ENCODE data around the gene PGA4.
"Not testable (repeated sequence)": the region's sequence is repeated elsewhere in the genome, so short reads cannot be mapped to it uniquely, and the experiment has no call there.

PGA4 gene

GRCh38 chr11:61245284-61245964 is 23.3 kb downstream of the PGA4 start:
- not testable (repeated sequence) for ATAC-seq (replicated peaks); H3K27ac Mint-ChIP-seq; H3K9me3 Mint-ChIP-seq; H3K4me1 Mint-ChIP-seq (ENCODE audit: low read depth in 2 of 2); H3K36me3 Mint-ChIP-seq (ENCODE audit: insufficient read depth); DNase-seq; H3K4me3 Mint-ChIP-seq
- H3K27me3 Mint-ChIP-seq = peaks cover 14 to 27% of the 10 kb centered on the region in 2 donors

GRCh38 chr11:61248071-61248470 is 25.9 kb downstream of the PGA4 start:
- not testable (repeated sequence) for H3K4me1 Mint-ChIP-seq (ENCODE audit: low read depth in 2 of 2); H3K27ac Mint-ChIP-seq; H3K4me3 Mint-ChIP-seq; H3K9me3 Mint-ChIP-seq; H3K36me3 Mint-ChIP-seq (ENCODE audit: insufficient read depth); ATAC-seq (replicated peaks); DNase-seq
- H3K27me3 Mint-ChIP-seq = peaks cover 19 to 35% of the 10 kb centered on the region in 2 donors

- H3K36me3 Mint-ChIP-seq (ENCODE audit: insufficient read depth) = not testable (repeated sequence)
Observed at GRCh38 chr11:61249201-61249600, 27.1 kb downstream of the PGA4 start.

GRCh38 chr11:61250796-61251765 is 28.9 kb downstream of the PGA4 start:
- H3K4me3 Mint-ChIP-seq; H3K27ac Mint-ChIP-seq; ATAC-seq (replicated peaks); H3K4me1 Mint-ChIP-seq (ENCODE audit: low read depth in 2 of 2); H3K9me3 Mint-ChIP-seq; DNase-seq; H3K36me3 Mint-ChIP-seq (ENCODE audit: insufficient read depth): not testable (repeated sequence)
- peaks cover 23 to 35% of the 10 kb centered on the region in 2 donors for H3K27me3 Mint-ChIP-seq

More at GRCh38 chr11:61249201-61249600, 27.1 kb downstream of the PGA4 start:
- ATAC-seq (replicated peaks); DNase-seq; H3K9me3 Mint-ChIP-seq; H3K4me3 Mint-ChIP-seq; H3K4me1 Mint-ChIP-seq (ENCODE audit: low read depth in 2 of 2): not testable (repeated sequence)
- H3K27me3 Mint-ChIP-seq = peaks cover 21 to 35% of the 10 kb centered on the region in 2 donors
- peak overlapping the region in 1 of 2 donors; percentile 39 for H3K27ac Mint-ChIP-seq

- H3K9me3 Mint-ChIP-seq; DNase-seq; H3K4me3 Mint-ChIP-seq; H3K4me1 Mint-ChIP-seq (ENCODE audit: low read depth in 2 of 2); ATAC-seq (replicated peaks); H3K36me3 Mint-ChIP-seq (ENCODE audit: insufficient read depth); H3K27ac Mint-ChIP-seq: not testable (repeated sequence)
- peaks cover 29 to 38% of the 10 kb centered on the region in 2 donors for H3K27me3 Mint-ChIP-seq
Observed at GRCh38 chr11:61252332-61252731, 30.2 kb downstream of the PGA4 start.

- peaks cover 25 to 38% of the 10 kb centered on the region in 2 donors for H3K27me3 Mint-ChIP-seq
- H3K4me1 Mint-ChIP-seq (ENCODE audit: low read depth in 2 of 2) = no peaks in the 10 kb centered on the region
- ATAC-seq (replicated peaks) (peak; percentile 78), DNase-seq (peak; percentile 46 to 51 (median 46))
- H3K9me3 Mint-ChIP-seq = no peaks in the 10 kb centered on the region
- H3K27ac Mint-ChIP-seq = no peak overlapping the region
- no peak overlapping the region for H3K4me3 Mint-ChIP-seq
- no peaks in the 10 kb centered on the region for H3K36me3 Mint-ChIP-seq (ENCODE audit: insufficient read depth)
Observed at GRCh38 chr11:61254403-61255025, 32.4 kb downstream of the PGA4 start.

- H3K27ac Mint-ChIP-seq = no peak overlapping the region
- H3K4me1 Mint-ChIP-seq (ENCODE audit: low read depth in 2 of 2) = no peaks in the 10 kb centered on the region
- ATAC-seq (replicated peaks) (no peak), DNase-seq (no peak)
- peaks cover 24 to 26% of the 10 kb centered on the region in 2 donors for H3K27me3 Mint-ChIP-seq
- no peaks in the 10 kb centered on the region for H3K9me3 Mint-ChIP-seq
- no peak overlapping the region for H3K4me3 Mint-ChIP-seq
- no peaks in the 10 kb centered on the region for H3K36me3 Mint-ChIP-seq (ENCODE audit: insufficient read depth)
Observed at GRCh38 chr11:61256710-61257482, 34.7 kb downstream of the PGA4 start.

- Mint-ChIP-seq H3K4me1 (ENCODE audit: low read depth in 2 of 2) (no peaks in the 10 kb centered on the region), H3K9me3 (no peaks in the 10 kb centered on the region), H3K27me3 (peaks cover 23% of the 10 kb centered on the region in 2 donors), H3K27ac (no peak overlapping the region), H3K36me3 (ENCODE audit: insufficient read depth) (no peaks in the 10 kb centered on the region), H3K4me3 (no peak overlapping the region)
- no peak for ATAC-seq (replicated peaks)
- DNase-seq = no peak
Observed at GRCh38 chr11:61258546-61258945, 36.4 kb downstream of the PGA4 start.

- peaks cover 20 to 23% of the 10 kb centered on the region in 2 donors for H3K27me3 Mint-ChIP-seq
- H3K4me3 Mint-ChIP-seq = no peak overlapping the region
- no peak overlapping the region for H3K27ac Mint-ChIP-seq
- no peaks in the 10 kb centered on the region for H3K9me3 Mint-ChIP-seq
- DNase-seq (no peak), ATAC-seq (replicated peaks) (no peak)
- H3K4me1 Mint-ChIP-seq (ENCODE audit: low read depth in 2 of 2) = no peaks in the 10 kb centered on the region
- no peaks in the 10 kb centered on the region for H3K36me3 Mint-ChIP-seq (ENCODE audit: insufficient read depth)
Observed at GRCh38 chr11:61259363-61259762, 37.2 kb downstream of the PGA4 start.

- no peak overlapping the region for H3K27ac Mint-ChIP-seq
- H3K36me3 Mint-ChIP-seq (ENCODE audit: insufficient read depth) = no peaks in the 10 kb centered on the region
- H3K4me3 Mint-ChIP-seq = no peak overlapping the region
- no peaks in the 10 kb centered on the region for H3K9me3 Mint-ChIP-seq
- H3K4me1 Mint-ChIP-seq (ENCODE audit: low read depth in 2 of 2) = no peaks in the 10 kb centered on the region
- ATAC-seq (replicated peaks) (no peak), DNase-seq (no peak)
- H3K27me3 Mint-ChIP-seq = peaks cover 0 to 5% of the 10 kb centered on the region in 2 donors
Observed at GRCh38 chr11:61264371-61264770, 42.2 kb downstream of the PGA4 start.

- Mint-ChIP-seq H3K27me3 (peaks cover 0 to 5% of the 10 kb centered on the region in 2 donors), H3K4me1 (ENCODE audit: low read depth in 2 of 2) (no peaks in the 10 kb centered on the region), H3K36me3 (ENCODE audit: insufficient read depth) (no peaks in the 10 kb centered on the region), H3K9me3 (no peaks in the 10 kb centered on the region), H3K27ac (no peak overlapping the region), H3K4me3 (no peak overlapping the region)
- DNase-seq = no peak
- no peak for ATAC-seq (replicated peaks)
Observed at GRCh38 chr11:61264795-61265194, 42.6 kb downstream of the PGA4 start.

- no peaks in the 10 kb centered on the region for H3K36me3 Mint-ChIP-seq (ENCODE audit: insufficient read depth)
- H3K27ac Mint-ChIP-seq = no peak overlapping the region
- no peaks in the 10 kb centered on the region for H3K9me3 Mint-ChIP-seq
- ATAC-seq (replicated peaks) (no peak), DNase-seq (no peak)
- H3K4me3 Mint-ChIP-seq = no peak overlapping the region
- no peaks in the 10 kb centered on the region for H3K4me1 Mint-ChIP-seq (ENCODE audit: low read depth in 2 of 2)
- H3K27me3 Mint-ChIP-seq = peaks cover 0 to 5% of the 10 kb centered on the region in 2 donors
Observed at GRCh38 chr11:61265357-61265756, 43.2 kb downstream of the PGA4 start.

- Mint-ChIP-seq H3K36me3 (ENCODE audit: insufficient read depth) (no peaks in the 10 kb centered on the region), H3K4me3 (no peak overlapping the region), H3K9me3 (no peaks in the 10 kb centered on the region), H3K27ac (no peak overlapping the region), H3K27me3 (no peaks in the 10 kb centered on the region), H3K4me1 (ENCODE audit: low read depth in 2 of 2) (no peaks in the 10 kb centered on the region)
- DNase-seq (no peak), ATAC-seq (replicated peaks) (no peak)
Observed at GRCh38 chr11:61266602-61267001, 44.5 kb downstream of the PGA4 start.
